DOHH2 (cell line): ENCODE data around the gene METTL26.

Source experiments
- H3F3A ChIP-seq: fragments of 200-600 bp; sonication (generic), shearing (Covaris generic); 2 replicates; pipeline ENCODE4 v1.6.0; 2016; ENCODE audit warnings: antibody characterized with exemption, mild to moderate bottlenecking; ENCODE audit not compliant: control insufficient read depth, insufficient read depth
- H3K27ac ChIP-seq: fragments of 200-600 bp; sonication (generic); 2 replicates; pipeline ENCODE4 v1.5.1; 2014; ENCODE audit warnings: low read depth, mild to moderate bottlenecking, low read length, moderate library complexity
- H3K27me3 ChIP-seq: fragments of 200-600 bp; sonication (generic); 2 replicates; pipeline ENCODE4 v1.6.1; 2014; ENCODE audit warnings: mild to moderate bottlenecking, low read length, mixed read lengths; ENCODE audit not compliant: control insufficient read depth
- H3K36me3 ChIP-seq: fragments of 200-600 bp; sonication (generic); 2 replicates; pipeline ENCODE4 v1.6.1; 2014; ENCODE audit warnings: mild to moderate bottlenecking, low read length, moderate library complexity, mixed read lengths; ENCODE audit not compliant: control insufficient read depth
- H3K4me1 ChIP-seq: fragments of 200-600 bp; sonication (generic); 2 replicates; pipeline ENCODE4 v1.6.1; 2014; ENCODE audit warnings: mild to moderate bottlenecking, low read length, mixed read lengths; ENCODE audit not compliant: control insufficient read depth
- H3K4me2 ChIP-seq: fragments of 200-600 bp; sonication (generic); 2 replicates; pipeline ENCODE4 v1.6.0; 2014; ENCODE audit warnings: mild to moderate bottlenecking, low read length, moderate library complexity
- H3K4me3 ChIP-seq: fragments of 200-600 bp; sonication (generic); 2 replicates; pipeline ENCODE4 v1.5.1; 2014; ENCODE audit warnings: mild to moderate bottlenecking, low read length, mixed read lengths
- H3K79me2 ChIP-seq: fragments of 200-600 bp; sonication (generic); 2 replicates; pipeline ENCODE4 v1.6.1; 2014; ENCODE audit warnings: mild to moderate bottlenecking, low read length, mixed read lengths; ENCODE audit not compliant: control insufficient read depth
- H3K9me2 ChIP-seq: fragments of 200-600 bp; sonication (generic); replicated peaks from 2 replicates; pipeline ENCODE4 v1.6.1; 2014; ENCODE audit warnings: mild to moderate bottlenecking, low read length, mixed read lengths; ENCODE audit not compliant: control insufficient read depth
- H3K9me3 ChIP-seq: fragments of 200-600 bp; sonication (generic); 2 replicates; pipeline ENCODE4 v1.6.1; 2014; ENCODE audit warnings: antibody characterized with exemption, low read length, mixed read lengths; ENCODE audit not compliant: control insufficient read depth, insufficient read depth
- H4K20me1 ChIP-seq: fragments of 200-600 bp; sonication (generic); 2 replicates; pipeline ENCODE4 v1.6.0; 2014; ENCODE audit warnings: low read depth, mild to moderate bottlenecking, antibody characterized with exemption, low read length, moderate library complexity; ENCODE audit not compliant: control insufficient read depth, insufficient read depth
- EZH2phosphoT487 ChIP-seq: fragments of 200-600 bp; sonication (generic); IDR thresholded peaks from 2 replicates; pipeline ENCODE4 v1.6.1; 2017; ENCODE audit warnings: borderline replicate concordance, mild to moderate bottlenecking, antibody characterized with exemption, low read length, moderate library complexity, mixed read lengths
- TF ChIP-seq, protein P1 (sequence below): fragments of 200-600 bp; sonication (generic); IDR thresholded peaks from one replicate; pipeline ENCODE4 v1.5.1; 2014; ENCODE audit warnings: antibody characterized with exemption, mild to moderate bottlenecking, low read depth, low read length; ENCODE audit not compliant: poor library complexity, severe bottlenecking

Gene METTL26

DNA sequence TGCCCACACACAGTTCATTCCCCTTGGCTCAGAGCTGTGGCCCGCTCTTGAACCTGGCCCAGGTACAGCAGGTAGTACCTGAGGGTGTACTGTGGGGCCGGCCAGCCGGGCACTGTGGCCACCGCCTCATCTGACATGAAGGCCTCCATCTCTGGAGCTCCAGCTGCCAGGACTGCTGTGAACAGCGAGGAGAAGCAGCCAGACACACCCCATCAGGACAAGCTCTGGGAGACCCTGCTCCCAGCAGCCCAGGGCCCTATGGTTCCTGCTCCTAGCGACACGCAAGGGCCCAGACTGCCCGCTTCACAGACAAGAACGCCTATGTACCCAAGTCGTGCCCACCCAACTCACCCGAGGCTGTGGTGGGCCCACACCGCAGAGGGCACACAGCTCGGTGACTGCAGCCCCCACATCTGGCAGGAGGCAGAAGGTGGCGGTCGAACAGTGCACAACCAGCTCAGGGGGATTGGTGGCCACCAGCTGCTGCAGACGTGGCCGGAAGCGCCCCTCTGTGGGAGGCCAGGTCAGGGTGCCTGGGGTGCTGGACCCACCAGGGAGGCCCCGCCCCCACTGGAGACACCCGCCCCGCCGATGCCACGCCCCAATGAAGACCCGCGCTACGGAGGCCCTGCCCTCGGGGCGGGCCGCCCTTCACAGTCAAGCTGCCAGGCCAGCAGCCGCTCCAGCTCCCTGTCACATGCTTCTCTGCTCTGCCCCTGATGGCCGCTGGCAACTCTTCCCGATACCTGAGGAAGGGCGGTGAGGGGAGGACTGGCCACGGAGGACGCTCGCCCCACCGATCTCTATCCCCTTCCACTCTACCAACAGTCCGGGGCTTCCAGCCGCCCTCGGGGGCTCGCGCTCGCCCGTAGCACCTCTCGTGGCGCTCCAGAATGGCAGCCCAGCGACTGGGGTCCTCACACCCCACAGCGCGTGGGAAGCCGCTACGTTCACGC, 43.0 kb upstream of the METTL26 start:
- Histone ChIP-seq H3F3A (no peaks in the 10 kb centered on the region; the same call in 1 of the 2 replicates), H3K4me1 (peaks cover 45% of the 10 kb centered on the region), H4K20me1 (peaks cover 21% of the 10 kb centered on the region), H3K9me2 (no peaks in the 10 kb centered on the region), H3K36me3 (peaks cover 34% of the 10 kb centered on the region), H3K79me2 (peaks cover 36% of the 10 kb centered on the region), H3K4me2 (peak overlapping the region; percentile 88), H3K27ac (peak overlapping the region; percentile 44), H3K27me3 (peaks cover 3% of the 10 kb centered on the region; the same call in 1 of the 2 replicates), H3K4me3 (peak overlapping the region; percentile 74), H3K9me3 (no peaks in the 10 kb centered on the region)
- TF ChIP-seq EZH2phosphoT487, result no peak
- TF ChIP-seq, protein P1, sequence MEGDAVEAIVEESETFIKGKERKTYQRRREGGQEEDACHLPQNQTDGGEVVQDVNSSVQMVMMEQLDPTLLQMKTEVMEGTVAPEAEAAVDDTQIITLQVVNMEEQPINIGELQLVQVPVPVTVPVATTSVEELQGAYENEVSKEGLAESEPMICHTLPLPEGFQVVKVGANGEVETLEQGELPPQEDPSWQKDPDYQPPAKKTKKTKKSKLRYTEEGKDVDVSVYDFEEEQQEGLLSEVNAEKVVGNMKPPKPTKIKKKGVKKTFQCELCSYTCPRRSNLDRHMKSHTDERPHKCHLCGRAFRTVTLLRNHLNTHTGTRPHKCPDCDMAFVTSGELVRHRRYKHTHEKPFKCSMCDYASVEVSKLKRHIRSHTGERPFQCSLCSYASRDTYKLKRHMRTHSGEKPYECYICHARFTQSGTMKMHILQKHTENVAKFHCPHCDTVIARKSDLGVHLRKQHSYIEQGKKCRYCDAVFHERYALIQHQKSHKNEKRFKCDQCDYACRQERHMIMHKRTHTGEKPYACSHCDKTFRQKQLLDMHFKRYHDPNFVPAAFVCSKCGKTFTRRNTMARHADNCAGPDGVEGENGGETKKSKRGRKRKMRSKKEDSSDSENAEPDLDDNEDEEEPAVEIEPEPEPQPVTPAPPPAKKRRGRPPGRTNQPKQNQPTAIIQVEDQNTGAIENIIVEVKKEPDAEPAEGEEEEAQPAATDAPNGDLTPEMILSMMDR, result no peak

DNA sequence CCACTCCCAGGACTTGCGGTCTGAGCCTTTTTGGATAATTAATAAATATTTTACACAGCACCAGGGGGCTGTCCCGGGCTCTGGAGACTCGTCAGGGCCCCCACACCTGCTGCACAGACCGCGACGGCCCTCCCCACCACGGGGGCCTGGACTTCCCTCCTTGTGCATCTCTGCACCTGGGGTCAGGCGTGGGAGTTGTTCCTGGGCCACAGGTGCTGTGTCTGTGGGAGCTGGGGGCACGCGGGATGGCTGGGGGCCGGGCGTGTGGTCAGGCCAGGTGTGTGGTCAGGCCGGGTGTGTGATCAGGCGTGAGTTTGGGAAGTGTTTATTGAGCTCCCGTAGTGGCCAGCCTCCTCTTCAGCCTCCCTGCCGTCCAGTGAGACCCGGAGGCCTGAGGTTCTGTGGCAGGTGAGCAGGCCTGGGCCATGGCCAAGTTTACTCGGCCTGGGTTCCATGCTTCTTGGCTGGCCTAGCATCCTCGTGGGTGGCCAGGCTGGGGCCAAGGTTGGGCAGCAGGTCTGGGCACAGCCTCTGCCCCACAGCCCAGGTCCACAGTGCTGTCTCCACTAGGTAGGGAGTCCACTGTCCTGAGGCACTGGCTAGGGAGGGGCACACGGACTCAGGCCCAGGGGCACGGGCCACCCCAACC, 42.2 kb upstream of the METTL26 start:
- Histone ChIP-seq H3K27me3 (peaks cover 3% of the 10 kb centered on the region; the same call in 1 of the 2 replicates), H3K4me2 (no peak overlapping the region), H3K27ac (no peak overlapping the region), H3K79me2 (peaks cover 30% of the 10 kb centered on the region), H3K9me3 (no peaks in the 10 kb centered on the region), H3K4me1 (peaks cover 43% of the 10 kb centered on the region), H3K4me3 (no peak overlapping the region), H4K20me1 (peaks cover 23% of the 10 kb centered on the region), H3K9me2 (no peaks in the 10 kb centered on the region), H3K36me3 (peaks cover 38% of the 10 kb centered on the region), H3F3A (no peaks in the 10 kb centered on the region; the same call in 1 of the 2 replicates)
- no peak for TF ChIP-seq EZH2phosphoT487
- TF ChIP-seq, protein P1, result no peak

DNA sequence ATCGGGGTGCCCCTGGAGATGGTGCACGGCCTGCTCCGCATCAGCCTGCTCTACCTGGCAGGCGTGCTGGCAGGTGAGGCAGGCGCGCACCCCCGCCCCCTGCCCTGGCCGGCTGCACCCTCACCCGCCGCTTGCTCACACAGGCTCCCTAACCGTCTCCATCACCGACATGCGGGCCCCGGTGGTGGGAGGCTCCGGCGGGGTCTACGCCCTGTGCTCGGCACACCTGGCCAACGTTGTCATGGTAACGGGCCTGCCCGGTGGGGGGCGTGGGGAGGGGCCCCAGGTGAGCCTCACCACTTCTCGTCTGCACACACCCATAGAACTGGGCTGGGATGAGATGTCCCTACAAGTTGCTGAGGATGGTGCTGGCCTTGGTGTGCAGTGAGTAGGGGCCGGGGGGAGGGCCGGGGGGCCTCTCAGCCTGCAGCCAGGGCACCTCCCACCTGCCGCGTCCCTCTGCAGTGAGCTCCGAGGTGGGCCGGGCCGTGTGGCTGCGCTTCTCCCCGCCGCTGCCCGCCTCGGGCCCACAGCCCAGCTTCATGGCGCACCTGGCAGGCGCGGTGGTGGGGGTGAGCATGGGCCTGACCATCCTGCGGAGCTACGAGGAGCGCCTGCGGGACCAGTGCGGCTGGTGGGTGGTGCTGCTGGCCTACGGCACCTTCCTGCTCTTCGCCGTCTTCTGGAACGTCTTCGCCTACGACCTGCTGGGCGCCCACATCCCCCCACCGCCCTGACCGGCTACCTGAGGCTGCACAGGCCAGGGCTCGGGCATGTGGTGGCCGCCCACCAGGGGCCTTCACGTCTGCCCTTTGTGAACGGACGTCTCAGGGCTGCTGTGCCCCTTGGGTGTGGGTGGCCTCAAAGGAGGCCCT, 41.4 kb upstream of the METTL26 start:
- Histone ChIP-seq H3K9me3 (no peaks in the 10 kb centered on the region), H3F3A (no peaks in the 10 kb centered on the region; the same call in 1 of the 2 replicates), H3K9me2 (no peaks in the 10 kb centered on the region), H3K4me2 (no peak overlapping the region), H3K4me1 (peaks cover 35% of the 10 kb centered on the region), H4K20me1 (peaks cover 17% of the 10 kb centered on the region; the same call in 1 of the 2 replicates), H3K27ac (no peak overlapping the region), H3K4me3 (no peak overlapping the region), H3K79me2 (peaks cover 22% of the 10 kb centered on the region), H3K27me3 (peaks cover 3% of the 10 kb centered on the region; the same call in 1 of the 2 replicates), H3K36me3 (peaks cover 38% of the 10 kb centered on the region)
- TF ChIP-seq EZH2phosphoT487, result no peak
- TF ChIP-seq, protein P1, result no peak
